Heart right ventricle (tissue), 16 donors: ENCODE data around the gene DOCK4. TPM values are rescaled to one million over a fixed set of nuclear protein-coding genes. Genes with fewer than 3 reads are reported as not detected.
A peak's percentile ranks its signal among the peaks of the same experiment; 100 is the strongest.

Experiments
- ATAC-seq, 8 donors: fragments of 200-7000 bp; cut with Tn5 transposase; one replicate each; pipeline ENCODE4 v1.9.1; 2020; ENCODE audit warnings: mild to moderate bottlenecking in 8 of 8, moderate library complexity in 8 of 8, moderate number of reproducible peaks in 1 of 8
- DNase-seq, 2 donors: peaks; one replicate each; pipeline ENCODE4 v3.0.0-alpha.2; 2020
- H3K27ac ChIP-seq, 10 donors: fragments of 200-600 bp; sonication (generic) in 2 of 10; one replicate each; pipeline versions ENCODE4 v1.5.0 to v1.8.0; 2020 to 2022; ENCODE audit warnings: mild to moderate bottlenecking in 3 of 10
- H3K27me3 ChIP-seq, 7 donors: fragments of 200-600 bp; one replicate each; pipeline ENCODE4 v1.8.0; 2021 to 2022; ENCODE audit warnings: mild to moderate bottlenecking in 2 of 7
- H3K36me3 ChIP-seq, 9 donors: fragments of 200-600 bp; sonication (generic) in 1 of 9; one replicate each; pipeline versions ENCODE4 v1.5.0 to v1.8.0; 2020 to 2022; ENCODE audit warnings: mild to moderate bottlenecking in 2 of 9
- H3K4me1 ChIP-seq, 9 donors: fragments of 200-600 bp; sonication (generic) in 1 of 9; one replicate each; pipeline versions ENCODE4 v1.5.0 to v1.8.0; 2020 to 2022; ENCODE audit warnings: mild to moderate bottlenecking in 4 of 9
- H3K4me3 ChIP-seq, 10 donors: fragments of 200-600 bp; sonication (generic) in 2 of 10; one replicate each; pipeline versions ENCODE4 v1.5.0 to v1.8.0; 2020 to 2022; ENCODE audit warnings: mild to moderate bottlenecking in 7 of 10, moderate library complexity in 2 of 10
- H3K9me3 ChIP-seq, 11 donors: fragments of 200-600 bp in 10 of 11; sonication (generic) in 2 of 11; one replicate each; pipeline versions ENCODE4 v1.5.0 to v1.8.0; 2013 to 2022; ENCODE audit warnings: mild to moderate bottlenecking in 2 of 11, control low read depth in 1 of 11, moderate library complexity in 1 of 11
- WGBS, 2 donors: extraction: QIAGEN DNeasy Blood & Tissue Kit; methylation state at CpG; one replicate each; pipeline ENCODE4 v1.1.7; 2013; ENCODE audit warnings: inconsistent platforms in 1 of 2; 5-methylcytosine and 5-hydroxymethylcytosine counted together
- intact Hi-C, 10 donors: fragments of 100-400 bp; cut with DNase I; formaldehyde crosslinking; loops; one replicate each; pipeline versions ENCODE4 v1.11.1 to v1.14.2; 2022
- polyA plus RNA-seq, 2 donors: library from polyadenylated mRNA; stranded (reverse); fragments of 200-250 nt; gene quantifications; one replicate each; pipeline ENCODE4 v1.2.3, GENCODE V29; 2013
- total RNA-seq, 10 donors: library from RNA; stranded (reverse); fragmentation: NEBNext Ultra II Directional in 3 of 10; extraction: Animal tissue kit (Norgen Biotek cat#: 25700) in 3 of 10; gene quantifications; one replicate each; pipeline versions ENCODE4 v1.2.1 to v1.2.4, GENCODE V29; 2021 to 2023
- TF ChIP-seq, protein P1 (sequence below), 9 donors: fragments of 200-600 bp; sonication (generic) in 2 of 9; IDR thresholded peaks; one replicate each; pipeline versions ENCODE4 v1.5.0 to v1.8.0; 2021 to 2022; ENCODE audit warnings: antibody characterized with exemption in 9 of 9, mild to moderate bottlenecking in 5 of 9, moderate library complexity in 1 of 9
- donor health status: Arrhythmogenic right ventricular cardiomyopathy.
- donor health status: ischemic (EF 13 %, LVEDD 7.1; RV severe dilation, severe dysfunction).
- donor health status: healthy with polysubstance abuse.
- donor health status: DM: no; HTN: yes; CAD: no.
- donor health status: DM: no; HTN: no; CAD: no.
- donor health status: ischemic (EF 25% LVEDD 6.9; RV normal size, moderate dysfunction).
- donor health status: ischemic (EF 25% LVEDD 5.7; RV mildly dilated, moderate dysfunction).
- donor health status: healthy.
- donor health status: DM: yes; HTN: yes; CAD: no.
- donor health status: Ischemic cardiomyopathy.
- donor health status: ischemic (EF 35%, LVEDD 5.7; RV mildly dilated, moderate dysfunction).
- donor health status: nonischemic (EF 11% LVEDD 7.7; RV severe dilation, severe dysfunction).
- donor health status: DM: yes; HTN: yes; CAD: no.
- donor health status: PGD.
- donor health status: ischemic (EF 29% LVEDD 5.4; RV normal size, mild dysfunction).
- donor health status: nonischemic (EF 23%, LVEDD 6.1; RV moderate dilation, normal function).

DOCK4 gene
- total and polyA plus RNA-seq, 12 donors = 2.6 to 26.8 (median 14.7) TPM

DNA sequence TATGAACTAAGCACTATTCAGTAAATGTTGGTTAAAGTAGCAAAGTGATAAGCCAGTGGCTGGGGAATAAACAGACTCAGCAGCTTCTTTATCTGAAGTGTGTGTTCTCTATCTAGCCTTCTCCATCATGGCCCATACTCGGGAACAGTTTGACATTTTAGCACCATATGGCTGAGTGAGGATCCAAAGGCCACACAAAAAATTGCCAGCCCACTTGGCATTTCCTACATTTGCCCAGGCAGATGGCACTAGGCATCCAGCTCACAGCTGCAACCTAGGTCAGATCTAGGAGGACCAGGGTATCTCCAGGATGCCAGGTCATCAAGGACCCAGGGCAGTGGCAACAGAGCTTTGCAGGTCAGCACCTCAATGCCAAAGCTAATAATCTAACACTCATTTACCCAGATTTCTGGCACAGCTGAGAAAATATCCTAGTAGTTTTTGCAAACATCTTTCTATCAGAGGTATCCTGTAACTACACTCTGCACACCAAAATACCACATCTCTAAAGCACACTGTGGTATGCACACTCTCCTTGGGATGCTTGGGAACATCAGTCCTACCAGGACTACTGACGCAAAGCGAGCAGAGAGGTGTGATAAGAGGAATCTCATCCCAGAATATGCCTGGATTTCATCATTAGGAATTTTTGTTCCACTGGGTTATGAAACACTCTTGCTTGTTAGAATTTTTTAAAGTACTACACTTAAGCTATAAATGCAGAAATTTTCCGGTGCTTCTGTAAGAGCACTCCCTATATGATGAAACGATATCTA is 61.7 kb downstream of the DOCK4 start:
- no peaks in the 10 kb centered on the region for H3K27me3 ChIP-seq
- 77 to 81% methylated on average over 5 of the region's 5 CpGs for WGBS, 2 donors
- H3K4me3 ChIP-seq = no peak overlapping the region
- ATAC-seq (peak in 5 of 8 donors; percentile 45 to 87 (median 77)), DNase-seq (no peak)
- no peaks in the 10 kb centered on the region for H3K9me3 ChIP-seq
- intact Hi-C loops = loop anchor here in 1 of 10 donors (5.0 kb wide), 1 partner anchor 58 kb away; no protein-coding TSS in a partner anchor
- no peak overlapping the region for H3K27ac ChIP-seq
- TF ChIP-seq, protein P1, sequence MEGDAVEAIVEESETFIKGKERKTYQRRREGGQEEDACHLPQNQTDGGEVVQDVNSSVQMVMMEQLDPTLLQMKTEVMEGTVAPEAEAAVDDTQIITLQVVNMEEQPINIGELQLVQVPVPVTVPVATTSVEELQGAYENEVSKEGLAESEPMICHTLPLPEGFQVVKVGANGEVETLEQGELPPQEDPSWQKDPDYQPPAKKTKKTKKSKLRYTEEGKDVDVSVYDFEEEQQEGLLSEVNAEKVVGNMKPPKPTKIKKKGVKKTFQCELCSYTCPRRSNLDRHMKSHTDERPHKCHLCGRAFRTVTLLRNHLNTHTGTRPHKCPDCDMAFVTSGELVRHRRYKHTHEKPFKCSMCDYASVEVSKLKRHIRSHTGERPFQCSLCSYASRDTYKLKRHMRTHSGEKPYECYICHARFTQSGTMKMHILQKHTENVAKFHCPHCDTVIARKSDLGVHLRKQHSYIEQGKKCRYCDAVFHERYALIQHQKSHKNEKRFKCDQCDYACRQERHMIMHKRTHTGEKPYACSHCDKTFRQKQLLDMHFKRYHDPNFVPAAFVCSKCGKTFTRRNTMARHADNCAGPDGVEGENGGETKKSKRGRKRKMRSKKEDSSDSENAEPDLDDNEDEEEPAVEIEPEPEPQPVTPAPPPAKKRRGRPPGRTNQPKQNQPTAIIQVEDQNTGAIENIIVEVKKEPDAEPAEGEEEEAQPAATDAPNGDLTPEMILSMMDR (IDR thresholded peaks at IDR 0.05) = no peak
- H3K36me3 ChIP-seq = no peaks in the 10 kb centered on the region
- peaks cover 8 to 59% (median 22%) of the 10 kb centered on the region in 9 donors for H3K4me1 ChIP-seq

DNA sequence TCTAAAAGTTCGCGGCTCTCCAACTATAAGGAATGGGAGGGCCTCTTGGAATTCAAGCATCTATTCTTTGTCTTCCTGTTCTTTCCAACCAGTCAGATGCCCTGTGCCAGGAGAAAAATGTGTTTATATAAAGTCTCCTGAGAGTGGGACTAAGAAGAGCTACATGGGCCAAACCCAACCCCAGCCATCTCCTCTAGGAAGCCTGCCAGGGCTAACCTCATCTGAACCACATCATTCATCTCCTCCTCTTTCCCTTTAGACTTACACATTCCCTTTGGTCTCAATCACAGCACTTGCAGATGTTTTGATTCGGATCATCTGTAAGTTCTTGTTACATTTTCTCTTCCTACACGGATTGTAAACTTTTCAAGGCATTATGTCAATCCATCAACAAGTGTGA is 62.6 kb downstream of the DOCK4 start:
- intact Hi-C loops = loop anchor here in 1 of 10 donors (5.0 kb wide), 1 partner anchor 59 kb away; no protein-coding TSS in a partner anchor

DNA sequence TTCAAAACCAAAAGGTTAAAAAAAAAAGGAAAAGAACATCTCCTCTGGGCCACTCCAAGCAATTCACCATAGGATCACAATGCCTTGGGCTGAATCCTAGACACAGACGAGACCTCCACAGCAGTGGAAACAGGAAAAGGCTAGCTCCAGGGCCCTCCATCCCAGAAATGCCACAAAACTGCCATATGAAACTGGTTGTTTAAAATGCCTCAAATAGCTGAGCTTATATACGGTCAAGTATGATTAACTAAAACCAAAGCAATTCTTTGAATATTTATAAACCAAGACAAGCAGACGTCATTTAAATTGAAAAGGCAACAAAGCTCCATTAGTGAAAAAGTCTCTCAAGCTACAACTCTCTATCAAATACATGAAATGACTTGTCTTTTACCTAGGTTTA is 63.1 kb downstream of the DOCK4 start:
- peak overlapping the region in 1 of 10 donors; percentile 37 for H3K27ac ChIP-seq
- intact Hi-C loops = loop anchor here in 1 of 10 donors (5.0 kb wide), 1 partner anchor 59 kb away; no protein-coding TSS in a partner anchor
- no peaks in the 10 kb centered on the region for H3K27me3 ChIP-seq
- H3K4me1 ChIP-seq = peaks cover 8 to 56% (median 21%) of the 10 kb centered on the region in 9 donors
- 68 to 77% methylated on average over 3 of the region's 3 CpGs for WGBS, 2 donors
- ATAC-seq = no peak
- TF ChIP-seq, protein P1 (IDR thresholded peaks at IDR 0.05) = no peak
- H3K36me3 ChIP-seq = no peaks in the 10 kb centered on the region
- no peaks in the 10 kb centered on the region for H3K9me3 ChIP-seq
- no peak overlapping the region for H3K4me3 ChIP-seq
- DNase-seq = no peak

More for the DNA sequence above, 62.6 kb downstream of the DOCK4 start:
- H3K27me3 ChIP-seq = no peaks in the 10 kb centered on the region
- DNase-seq = no peak
- peaks cover 8 to 56% (median 21%) of the 10 kb centered on the region in 9 donors for H3K4me1 ChIP-seq
- peak in 7 of 8 donors; percentile 30 to 78 (median 63) for ATAC-seq
- WGBS, 2 donors = 59 to 67% methylated on average over 4 of the region's 4 CpGs
- TF ChIP-seq, protein P1 (IDR thresholded peaks at IDR 0.05) = no peak
- no peaks in the 10 kb centered on the region for H3K9me3 ChIP-seq
- peak overlapping the region in 1 of 10 donors; percentile 37 for H3K27ac ChIP-seq
- H3K36me3 ChIP-seq = no peaks in the 10 kb centered on the region
- H3K4me3 ChIP-seq = no peak overlapping the region

DNA sequence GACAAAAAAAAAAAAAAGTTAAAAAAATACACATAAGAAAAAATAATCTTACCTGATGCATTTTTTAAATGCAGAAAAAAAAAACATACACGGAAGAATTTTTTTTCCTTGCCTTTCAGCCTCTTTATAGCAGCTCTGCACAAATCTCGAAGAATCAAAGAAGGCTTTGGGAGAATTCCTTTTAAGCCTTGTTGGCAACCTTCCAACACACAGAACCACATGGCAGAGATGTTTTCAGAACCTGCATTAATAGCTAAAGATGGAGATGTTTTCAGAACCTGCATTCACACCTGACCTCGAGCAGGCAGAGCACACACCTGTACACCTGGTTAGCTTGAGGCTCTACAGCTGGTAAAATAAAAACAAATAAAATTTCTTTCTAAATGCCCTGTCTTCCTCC is 65.6 kb downstream of the DOCK4 start:
- Histone ChIP-seq H3K27me3 (no peaks in the 10 kb centered on the region), H3K9me3 (no peaks in the 10 kb centered on the region), H3K4me3 (no peak overlapping the region), H3K27ac (no peak overlapping the region), H3K36me3 (no peaks in the 10 kb centered on the region), H3K4me1 (peaks cover 8 to 72% (median 29%) of the 10 kb centered on the region in 9 donors)
- TF ChIP-seq, protein P1 (IDR thresholded peaks at IDR 0.05) = no peak
- ATAC-seq (no peak), DNase-seq (no peak)
- WGBS, 2 donors = 67 to 72% methylated on average over 3 of the region's 3 CpGs
- intact Hi-C loops = loop anchor here in 2 of 10 donors (2.0 to 5.0 kb wide), 2 partner anchors 56 to 62 kb away; no protein-coding TSS in a partner anchor
